Mesothelial cell of epicardium (in vitro differentiated cells): ENCODE measurements around the gene C1orf87. TPM values are rescaled to one million over a fixed set of nuclear protein-coding genes. Genes with fewer than 3 reads are reported as not detected.

Source experiments
- DNase-seq, 2 experiments: peaks; one replicate each; pipeline ENCODE4 v3.0.0; 2021; ENCODE audit warnings: low spot score in 2 of 2; ENCODE audit not compliant: unreplicated experiment in 2 of 2
- H3K27ac Mint-ChIP-seq: 2 replicates; pipeline ENCODE4 v1.8.0; 2021; ENCODE audit warnings: mixed read lengths
- H3K27me3 Mint-ChIP-seq: 2 replicates; pipeline ENCODE4 v1.8.0; 2021; ENCODE audit warnings: low read depth, mixed read lengths
- H3K36me3 Mint-ChIP-seq: 2 replicates; pipeline ENCODE4 v1.8.0; 2021; ENCODE audit warnings: mixed read lengths
- H3K4me1 Mint-ChIP-seq: 2 replicates; pipeline ENCODE4 v1.8.0; 2021; ENCODE audit warnings: mixed read lengths
- H3K4me3 Mint-ChIP-seq: 2 replicates; pipeline ENCODE4 v1.8.0; 2021; ENCODE audit warnings: mild to moderate bottlenecking, moderate library complexity, mixed read lengths
- H3K9me3 Mint-ChIP-seq: 2 replicates; pipeline ENCODE4 v1.8.0; 2021; ENCODE audit warnings: mixed read lengths
- total RNA-seq: library from RNA; stranded (reverse); gene quantifications from 3 replicates; pipeline ENCODE4 v1.2.1, GENCODE V29; 2021
- TF ChIP-seq, protein P1 (sequence below): fragments of 200-600 bp; sonication (generic); IDR thresholded peaks from one replicate; pipeline ENCODE4 v1.5.0; 2021; ENCODE audit warnings: antibody characterized with exemption; ENCODE audit not compliant: unreplicated experiment

The C1orf87 gene
- total RNA-seq, 1 donor from 2014 or later, result not detected

DNA sequence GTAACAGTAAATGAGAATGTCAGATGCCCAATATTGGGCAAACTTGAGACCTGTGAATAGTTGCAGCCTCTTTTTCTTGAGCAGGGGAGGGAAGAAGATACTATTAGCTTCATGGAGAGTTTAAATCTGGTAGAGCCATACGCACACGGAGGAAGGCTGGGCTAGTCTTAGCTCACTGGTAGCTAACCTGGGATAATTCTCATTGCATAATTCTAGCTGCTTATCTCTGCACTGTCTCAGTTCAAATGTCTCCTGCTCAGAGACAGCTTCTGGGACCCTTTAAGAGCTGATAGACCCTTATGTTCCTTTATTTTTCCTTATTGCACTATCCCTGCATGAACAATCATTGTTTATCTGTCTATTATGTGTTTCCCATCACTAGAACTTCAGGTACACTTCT, 8.4 kb downstream of the C1orf87 start:
- TF ChIP-seq, protein P1, sequence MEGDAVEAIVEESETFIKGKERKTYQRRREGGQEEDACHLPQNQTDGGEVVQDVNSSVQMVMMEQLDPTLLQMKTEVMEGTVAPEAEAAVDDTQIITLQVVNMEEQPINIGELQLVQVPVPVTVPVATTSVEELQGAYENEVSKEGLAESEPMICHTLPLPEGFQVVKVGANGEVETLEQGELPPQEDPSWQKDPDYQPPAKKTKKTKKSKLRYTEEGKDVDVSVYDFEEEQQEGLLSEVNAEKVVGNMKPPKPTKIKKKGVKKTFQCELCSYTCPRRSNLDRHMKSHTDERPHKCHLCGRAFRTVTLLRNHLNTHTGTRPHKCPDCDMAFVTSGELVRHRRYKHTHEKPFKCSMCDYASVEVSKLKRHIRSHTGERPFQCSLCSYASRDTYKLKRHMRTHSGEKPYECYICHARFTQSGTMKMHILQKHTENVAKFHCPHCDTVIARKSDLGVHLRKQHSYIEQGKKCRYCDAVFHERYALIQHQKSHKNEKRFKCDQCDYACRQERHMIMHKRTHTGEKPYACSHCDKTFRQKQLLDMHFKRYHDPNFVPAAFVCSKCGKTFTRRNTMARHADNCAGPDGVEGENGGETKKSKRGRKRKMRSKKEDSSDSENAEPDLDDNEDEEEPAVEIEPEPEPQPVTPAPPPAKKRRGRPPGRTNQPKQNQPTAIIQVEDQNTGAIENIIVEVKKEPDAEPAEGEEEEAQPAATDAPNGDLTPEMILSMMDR, result no peak
- Mint-ChIP-seq H3K27me3 (peaks cover 14% of the 10 kb centered on the region), H3K27ac (no peak overlapping the region), H3K36me3 (no peaks in the 10 kb centered on the region), H3K4me3 (no peak overlapping the region), H3K9me3 (no peaks in the 10 kb centered on the region), H3K4me1 (peaks cover 11% of the 10 kb centered on the region)
- DNase-seq, result no peak

DNA sequence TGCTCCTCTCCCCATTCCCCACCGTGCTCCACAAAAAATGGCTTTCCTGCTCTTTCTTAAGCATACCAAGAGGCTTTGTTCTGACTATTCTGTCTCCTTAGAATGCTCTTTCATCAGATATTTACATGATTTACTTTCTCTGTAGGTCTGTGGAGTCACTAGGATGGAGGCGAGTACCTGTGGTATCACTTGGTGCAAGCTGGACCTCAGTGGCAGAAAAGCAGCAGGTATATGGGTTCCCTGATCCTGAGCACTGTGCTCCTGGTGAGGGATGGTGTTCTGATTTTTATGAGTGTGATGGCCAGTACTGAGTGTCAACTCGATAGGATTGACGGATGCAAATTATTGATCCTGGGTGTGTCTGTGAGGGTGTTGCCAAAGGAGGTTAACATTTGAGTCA, 10.0 kb downstream of the C1orf87 start:
- H3K27ac Mint-ChIP-seq, result no peak overlapping the region
- peaks cover 19% of the 10 kb centered on the region for H3K27me3 Mint-ChIP-seq

DNA sequence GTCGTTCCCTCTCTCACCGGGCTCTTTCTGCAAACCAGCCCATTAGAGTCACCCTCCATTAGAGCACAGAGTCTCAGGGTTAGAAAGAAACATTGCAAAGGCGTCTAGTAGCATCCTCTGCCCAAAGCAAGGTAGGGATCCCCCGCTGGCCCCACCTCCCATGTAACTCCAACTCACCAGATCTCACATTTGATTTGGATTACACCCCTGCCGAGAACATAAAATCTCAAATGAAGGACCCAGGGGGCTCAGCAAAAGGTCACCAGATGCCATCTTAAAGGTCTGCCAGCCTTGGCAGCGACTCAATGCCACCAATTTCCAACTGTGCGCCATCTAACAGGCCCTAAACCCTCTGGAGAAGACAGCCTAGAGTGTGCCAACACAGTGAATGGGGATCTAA, 14.1 kb downstream of the C1orf87 start:
- Mint-ChIP-seq H3K9me3 (no peaks in the 10 kb centered on the region), H3K4me1 (no peaks in the 10 kb centered on the region), H3K27me3 (peaks cover 17% of the 10 kb centered on the region), H3K27ac (no peak overlapping the region), H3K4me3 (no peak overlapping the region), H3K36me3 (no peaks in the 10 kb centered on the region)
- DNase-seq, result no peak
- TF ChIP-seq, protein P1, result no peak

More for the DNA sequence above, 10.0 kb downstream of the C1orf87 start:
- H3K4me1 Mint-ChIP-seq, result peaks cover 4% of the 10 kb centered on the region
- H3K9me3 Mint-ChIP-seq, result no peaks in the 10 kb centered on the region
- H3K36me3 Mint-ChIP-seq, result no peaks in the 10 kb centered on the region
- H3K4me3 Mint-ChIP-seq, result no peak overlapping the region
- DNase-seq, result no peak
- TF ChIP-seq, protein P1, result no peak

DNA sequence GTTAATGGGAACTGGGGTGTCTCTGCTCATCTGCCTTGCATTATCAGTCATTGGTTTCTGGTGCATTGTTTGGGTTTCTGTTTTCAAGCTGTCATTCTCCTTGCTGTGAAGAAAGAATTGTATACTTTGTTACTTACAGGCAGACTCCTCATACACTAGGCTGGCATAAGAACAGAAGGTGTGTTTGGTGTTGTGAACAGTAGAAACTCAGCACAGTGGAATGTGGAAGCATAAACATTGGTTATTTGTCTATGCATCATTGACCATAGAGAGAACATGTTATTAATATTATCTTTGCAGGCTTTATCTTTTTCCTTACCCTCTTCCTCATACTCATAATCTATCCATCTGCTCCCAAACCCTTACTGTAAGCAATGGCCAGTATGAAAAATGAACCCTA, 18.2 kb downstream of the C1orf87 start:
- Mint-ChIP-seq H3K4me3 (no peak overlapping the region), H3K27ac (no peak overlapping the region), H3K9me3 (peaks cover 15% of the 10 kb centered on the region), H3K4me1 (no peaks in the 10 kb centered on the region), H3K36me3 (no peaks in the 10 kb centered on the region), H3K27me3 (peaks cover 15% of the 10 kb centered on the region)
- no peak for DNase-seq
- TF ChIP-seq, protein P1, result no peak

DNA sequence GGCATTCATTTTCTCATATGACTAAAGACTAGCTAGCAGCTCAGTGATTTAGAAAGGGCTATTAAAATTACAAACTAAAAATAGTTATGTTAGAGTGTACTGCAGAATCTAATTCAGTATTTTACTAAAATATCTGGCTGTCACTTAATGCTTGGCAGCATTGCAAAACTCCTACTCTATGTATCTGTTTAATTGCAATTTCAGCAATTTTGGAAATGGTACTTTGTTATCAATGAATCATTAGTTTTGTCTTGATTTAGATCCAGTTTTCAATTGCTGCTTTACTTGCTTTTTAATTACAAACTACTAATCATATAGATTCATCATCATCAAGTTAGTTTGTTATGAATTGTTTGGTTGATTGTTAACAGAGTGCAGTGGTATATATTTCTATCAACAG, 19.2 kb downstream of the C1orf87 start:
- Mint-ChIP-seq H3K4me3 (no peak overlapping the region), H3K9me3 (peaks cover 22% of the 10 kb centered on the region), H3K27me3 (peaks cover 15% of the 10 kb centered on the region), H3K4me1 (no peaks in the 10 kb centered on the region), H3K36me3 (no peaks in the 10 kb centered on the region), H3K27ac (no peak overlapping the region)
- TF ChIP-seq, protein P1, result no peak
- no peak for DNase-seq

DNA sequence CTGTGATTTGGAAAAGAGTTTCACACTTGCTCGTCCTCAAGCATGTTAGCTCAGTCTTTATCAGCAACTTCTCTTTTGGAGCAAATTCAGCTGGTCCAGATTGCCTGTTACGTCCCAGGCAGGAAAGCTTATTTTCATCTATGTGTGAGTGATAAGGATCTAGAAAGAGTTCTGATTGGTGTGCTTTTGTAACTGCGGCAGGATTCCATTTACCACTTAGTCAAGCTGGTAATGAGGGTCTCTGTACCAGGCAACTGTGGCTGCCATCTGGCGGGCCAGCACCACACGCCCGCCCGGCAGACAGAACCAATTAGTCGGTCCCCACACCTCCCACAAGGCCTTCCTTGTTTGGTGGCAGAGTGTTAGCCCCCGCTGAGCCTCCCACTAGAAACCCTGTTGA, 21.0 kb downstream of the C1orf87 start:
- Mint-ChIP-seq H3K27me3 (peaks cover 10% of the 10 kb centered on the region), H3K4me3 (no peak overlapping the region), H3K36me3 (no peaks in the 10 kb centered on the region), H3K27ac (no peak overlapping the region), H3K9me3 (peaks cover 30% of the 10 kb centered on the region), H3K4me1 (no peaks in the 10 kb centered on the region)
- TF ChIP-seq, protein P1, result no peak
- DNase-seq, result no peak
